ENCODE data around the gene NRK. TPM values are rescaled to one million over a fixed set of nuclear protein-coding genes. Genes with fewer than 3 reads are reported as not detected.

The NRK gene
- total and polyA plus RNA-seq, 9 of the 15 experiments (the other 6 are each of a cell fraction or from before 2014, with no cell fraction given): 0.07 TPM; not detected in 8

GRCh38 chrX:106007815-106008214 lies 185.5 kb downstream of the NRK start:
- ChIA-PET CTCF (ENCODE audit: low intra/inter-chr PET ratio) (no interaction called here), POLR2A (no interaction called here)
- intact Hi-C loops (cut with micrococcal nuclease): no loop called here
- no peaks in the 10 kb centered on the region for H3K9me3 ChIP-seq (replicated peaks; ENCODE audit: control insufficient read depth, insufficient read depth, low read depth, low read length)
- in situ Hi-C loops (cut with MboI): no loop called here
- no peak overlapping the region for H3K27ac ChIP-seq (ENCODE audit: extremely low read depth, low read depth, low read length)
- no peaks in the 10 kb centered on the region for H3K27me3 ChIP-seq (ENCODE audit: control insufficient read depth in 2 of 2, insufficient read depth in 2 of 2, low read length in 2 of 2)
- no peaks in the 10 kb centered on the region for H3K4me1 ChIP-seq (replicated peaks in 1 of 2; ENCODE audit: control insufficient read depth in 2 of 2, insufficient read depth in 2 of 2, low read length in 2 of 2)
- H2AFZ ChIP-seq (ENCODE audit: low read depth, low read length): no peak overlapping the region
- 0% methylated on average over 1 of the region's 1 CpG for WGBS (ENCODE audit: insufficient coverage, low coverage, missing lambda C conversion rate)
- H4K20me1 ChIP-seq (replicated peaks; ENCODE audit: control insufficient read depth, insufficient read depth, low read length): no peaks in the 10 kb centered on the region
- no peaks in the 10 kb centered on the region for H3K36me3 ChIP-seq (ENCODE audit: control insufficient read depth, insufficient read depth, low read length)
- DNase-seq (ENCODE audit: extremely low read depth in 1 of 4, low spot score in 3 of 4): no peak
- no peak for ATAC-seq
- H3K79me2 ChIP-seq (ENCODE audit: control insufficient read depth, insufficient read depth, low read length): no peaks in the 10 kb centered on the region
- no peak for FAIRE-seq
- no peak overlapping the region for H3K9ac ChIP-seq (ENCODE audit: insufficient read depth in 1 of 2, low read depth in 2 of 2, low read length in 2 of 2)
- no peaks in the 10 kb centered on the region for H3K9me1 ChIP-seq (ENCODE audit: control insufficient read depth, insufficient read depth, low read length)
- no peak overlapping the region for H3K4me3 ChIP-seq
- no peak overlapping the region for H3K4me2 ChIP-seq (ENCODE audit: insufficient read depth, low read length)
- no TSS peak for BruUV-seq (replicated peaks)
- TF ChIP-seq TCF7L2 (IDR thresholded peaks at IDR 0.05; ENCODE audit: low read depth, low read length) (no peak), CCAR2 (IDR thresholded peaks at IDR 0.05; ENCODE audit: low read depth, low read length) (no peak), HDAC3 (IDR thresholded peaks at IDR 0.05; ENCODE audit: borderline replicate concordance, partially characterized antibody) (no peak), ZNF518B (CRISPR knock-in tag; IDR thresholded peaks at IDR 0.05) (no peak), EP400 (IDR thresholded peaks at IDR 0.05) (no peak), SFPQ (IDR thresholded peaks at IDR 0.05; ENCODE audit: low read depth, low read length) (no peak), SMAD1 (IDR thresholded peaks at IDR 0.05; ENCODE audit: low read depth, low read length, partially characterized antibody) (no peak), THRB (CRISPR knock-in tag; conservative IDR thresholded peaks at IDR 0.05) (no peak), UBTF (IDR thresholded peaks at IDR 0.05; ENCODE audit: borderline replicate concordance in 1 of 2, low read depth in 2 of 2, low read length in 2 of 2) (no peak), ZNF174 (CRISPR knock-in tag; IDR thresholded peaks at IDR 0.05) (no peak), KAT2B (IDR thresholded peaks at IDR 0.05; ENCODE audit: low read depth, low read length) (no peak), RAD21 (CRISPR knock-in tag; conservative IDR thresholded peaks at IDR 0.05 in 1 of 2, IDR thresholded peaks at IDR 0.05 in 1 of 2) (no peak), NFATC3 (IDR thresholded peaks at IDR 0.05) (no peak), ZNF282 (CRISPR knock-in tag; IDR thresholded peaks at IDR 0.05) (no peak)

All from K562 (cell line).